GM04503 (cell line): ENCODE data around the gene HOGA1.
A peak's percentile ranks its signal among the peaks of the same experiment; 100 is the strongest.

ENCODE experiments used
- DNase-seq: peaks from one replicate; pipeline ENCODE4 v3.0.0-alpha.2; 2012; ENCODE audit warnings: low read depth

Gene HOGA1

GRCh38 chr10:97584060-97584797, at the start of gene HOGA1:
Gene HOGA1 (plus strand): TSS chr10:97584389. CDS start chr10:97584704, 315 bp downstream.
- no peak for DNase-seq

- no peak for DNase-seq
These were observed 49.3 kb upstream of the HOGA1 start for GRCh38 chr10:97534746-97535367.

GRCh38 chr10:97537186-97537869, 46.9 kb upstream of the HOGA1 start:
- no peak for DNase-seq

- DNase-seq, result no peak
These were observed 45.8 kb upstream of the HOGA1 start for GRCh38 chr10:97538411-97538810.

- no peak for DNase-seq
These were observed 45.4 kb upstream of the HOGA1 start for GRCh38 chr10:97538839-97539238.

- DNase-seq, result peak; percentile 66
These were observed 44.5 kb upstream of the HOGA1 start for GRCh38 chr10:97539523-97540200.

- DNase-seq, result no peak
These were observed 43.3 kb upstream of the HOGA1 start for GRCh38 chr10:97540669-97541500.

- peak; percentile 75 for DNase-seq
These were observed 41.8 kb upstream of the HOGA1 start for GRCh38 chr10:97542169-97543024.

GRCh38 chr10:97543025-97543546, 41.1 kb upstream of the HOGA1 start:
- DNase-seq, result peak; percentile 89

GRCh38 chr10:97546456-97547270, 37.5 kb upstream of the HOGA1 start:
- DNase-seq, result no peak

GRCh38 chr10:97547271-97547600, 37.0 kb upstream of the HOGA1 start:
- no peak for DNase-seq

- no peak for DNase-seq
These were observed 36.2 kb upstream of the HOGA1 start for GRCh38 chr10:97547962-97548361.

GRCh38 chr10:97548828-97549455, 35.2 kb upstream of the HOGA1 start:
- DNase-seq, result no peak

GRCh38 chr10:97549587-97550322, 34.4 kb upstream of the HOGA1 start:
- no peak for DNase-seq

GRCh38 chr10:97550336-97551149, 33.6 kb upstream of the HOGA1 start:
- no peak for DNase-seq

GRCh38 chr10:97551271-97551670, 32.9 kb upstream of the HOGA1 start:
- DNase-seq, result no peak

- DNase-seq, result no peak
These were observed 30.6 kb upstream of the HOGA1 start for GRCh38 chr10:97553575-97554031.
